ENCODE data around the gene TUT1.
"Not testable (repeated sequence)": the region's sequence is repeated elsewhere in the genome, so short reads cannot be mapped to it uniquely, and the experiment has no call there.

Gene TUT1

DNA sequence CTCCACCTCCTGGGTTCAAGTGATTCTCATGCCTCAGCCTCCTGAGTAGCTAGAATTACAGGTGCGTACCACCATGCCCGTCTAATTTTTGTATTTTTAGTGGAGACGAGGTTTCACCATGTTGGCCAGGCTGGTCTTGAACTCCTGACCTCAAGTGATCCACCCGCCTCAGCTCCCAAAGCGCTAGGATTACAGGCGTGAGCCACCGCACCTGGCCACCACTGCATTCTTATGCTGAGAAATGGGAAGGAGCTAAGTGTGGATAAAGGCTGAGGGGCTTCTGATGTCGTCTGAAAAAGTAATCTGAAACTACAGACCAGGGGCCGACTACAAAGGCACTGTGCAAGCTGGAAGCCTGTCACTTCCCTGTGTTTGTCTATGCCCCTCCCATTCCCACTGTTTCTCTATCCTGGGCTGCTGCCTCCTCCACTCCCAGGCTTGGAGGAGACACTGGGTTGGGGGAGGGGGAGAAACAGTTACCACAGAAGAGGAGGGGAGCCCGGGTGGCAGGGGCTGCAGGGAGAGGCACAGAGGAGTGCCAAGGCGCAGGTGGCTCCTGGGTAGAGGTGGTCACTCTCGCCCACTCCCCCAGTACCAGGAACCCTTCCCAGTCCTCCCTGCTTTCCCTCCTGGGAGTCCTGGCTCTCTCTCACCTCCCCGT, 13.3 kb upstream of the TUT1 start:
- no peak for DNase-seq

- no peak for DNase-seq
Measured at GRCh38 chr11:62603776-62604299, 12.5 kb upstream of the TUT1 start.

- no peak for DNase-seq
Measured at GRCh38 chr11:62603072-62603408, 11.7 kb upstream of the TUT1 start.

- peak; percentile 35 for DNase-seq
Measured at GRCh38 chr11:62602141-62603071, 11.1 kb upstream of the TUT1 start.

- DNase-seq: peak; percentile 98
Measured at GRCh38 chr11:62601372-62602140, 10.2 kb upstream of the TUT1 start, which contains the start of gene MTA2. MTA2 (minus strand) TSS chr11:62601865; CDS start chr11:62601450, 415 bp downstream.

DNA sequence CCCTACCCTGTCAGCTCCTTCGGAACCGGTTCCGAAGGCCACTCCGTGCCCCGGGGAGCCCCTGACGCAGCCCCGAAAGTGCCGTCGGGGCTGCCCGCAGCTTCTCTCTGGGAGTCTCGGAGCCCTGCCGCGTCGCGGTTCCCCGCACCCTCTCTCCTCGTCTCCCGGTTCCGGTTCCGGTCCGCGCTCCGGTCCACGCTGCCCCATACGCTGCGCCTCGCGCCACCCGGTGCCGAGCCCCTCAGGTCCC, 9.7 kb upstream of the TUT1 start:
- DNase-seq: peak; percentile 42

DNA sequence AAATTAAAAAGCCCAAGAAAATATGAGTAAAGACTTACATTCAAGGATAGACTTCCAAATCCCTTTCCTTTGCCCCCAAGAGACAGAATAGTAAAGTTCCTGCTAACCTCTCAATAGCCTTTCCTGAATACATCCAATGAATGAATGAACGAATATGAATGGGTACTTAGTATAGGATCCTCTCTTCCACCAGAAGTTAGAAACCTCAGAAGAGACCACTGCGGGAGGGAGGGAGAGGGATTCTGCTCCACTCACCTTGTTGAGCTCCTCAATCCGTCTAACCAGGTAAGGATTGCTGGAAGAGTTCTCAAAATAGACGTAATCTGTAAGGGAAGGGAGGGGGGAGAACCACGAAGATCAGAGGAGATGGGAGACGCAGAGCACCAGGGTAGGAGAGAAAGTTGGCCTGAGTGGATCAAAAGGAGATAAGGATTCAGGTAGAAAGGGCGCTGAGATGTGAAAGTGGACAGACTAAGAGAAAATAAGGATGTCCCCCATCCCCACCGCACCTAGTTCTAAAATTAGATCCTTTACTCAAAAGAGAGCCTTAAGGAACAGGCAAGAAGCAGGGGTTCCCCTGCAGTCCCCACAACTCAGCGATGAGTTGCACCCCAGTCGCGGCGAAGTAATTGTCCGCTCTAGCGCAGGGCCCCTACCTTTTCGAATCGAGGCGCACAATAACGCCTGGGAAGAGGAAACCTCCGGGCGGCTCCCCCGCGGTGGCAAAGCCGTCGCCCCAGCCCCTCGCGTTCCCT, 9.2 kb upstream of the TUT1 start:
- DNase-seq: no peak

DNA sequence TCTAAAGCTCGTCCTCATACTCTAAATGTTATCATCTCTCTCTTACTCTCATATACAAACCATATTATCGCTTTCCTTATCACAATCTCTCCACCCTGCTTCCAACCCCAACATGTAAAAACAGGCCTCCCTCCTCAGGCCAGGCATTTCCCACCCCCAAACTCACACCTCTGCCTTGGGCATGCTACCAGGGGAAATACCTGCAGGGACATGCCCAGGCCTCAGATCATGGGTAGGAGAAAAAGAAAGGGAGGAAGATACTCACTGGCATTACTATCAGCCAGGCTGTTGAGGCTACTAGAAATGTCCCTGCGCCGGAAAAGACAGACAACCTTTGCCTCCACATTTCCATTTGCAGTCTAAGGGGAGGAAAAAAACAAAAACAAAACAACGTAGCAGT, 8.6 kb upstream of the TUT1 start:
- DNase-seq: peak; percentile 13

DNA sequence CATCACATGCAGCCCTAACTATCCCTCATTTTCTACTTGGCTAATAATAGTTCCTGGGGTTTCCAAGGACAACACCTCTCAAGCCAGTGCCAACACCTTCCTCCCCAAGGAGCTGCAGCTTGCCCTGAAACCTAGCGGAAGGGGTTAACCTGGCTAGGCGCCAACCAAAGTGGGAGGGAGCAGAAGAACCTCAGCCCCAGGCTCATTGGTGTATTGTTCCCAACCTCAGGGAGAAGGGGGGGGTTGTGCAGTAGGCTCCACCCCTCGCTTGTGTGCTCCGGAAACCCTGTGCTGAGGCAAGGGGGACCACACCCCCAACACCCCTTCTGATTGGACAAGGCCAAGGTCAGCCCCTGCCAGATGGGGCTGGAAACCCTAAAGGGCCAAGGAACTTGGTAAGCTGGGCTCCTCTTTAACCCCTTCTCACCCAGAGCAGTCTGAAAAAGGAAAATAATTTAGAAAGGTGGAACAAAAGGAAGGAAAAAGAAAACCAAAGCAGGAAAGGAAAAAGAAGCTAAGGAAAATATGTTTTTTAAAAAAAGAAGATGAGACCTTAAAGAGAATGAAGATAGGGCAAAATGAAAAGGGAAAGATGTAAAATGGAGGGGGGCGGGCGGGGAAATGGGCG, 7.9 kb upstream of the TUT1 start:
- DNase-seq: peak; percentile 99

DNA sequence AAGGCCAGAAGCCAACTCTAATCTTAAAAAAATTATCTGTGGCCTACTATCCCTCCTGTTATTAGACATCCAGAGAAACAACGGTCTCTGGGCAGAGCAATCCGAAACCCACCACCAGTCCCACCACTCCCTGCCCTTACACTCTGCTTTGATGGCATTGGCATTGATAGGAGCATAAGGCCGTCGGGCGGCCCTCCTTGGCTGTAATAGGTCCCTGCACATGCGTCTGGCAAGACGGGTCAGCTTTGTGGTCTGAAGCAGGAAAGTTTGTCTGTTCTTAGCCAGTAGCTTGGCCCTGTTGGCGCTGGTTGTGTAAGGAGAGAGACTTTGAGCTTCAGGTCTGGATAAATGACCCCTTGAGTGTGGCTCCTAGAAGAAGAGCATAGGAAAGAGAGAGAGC, 3.8 kb upstream of the TUT1 start:
- no peak for DNase-seq

DNA sequence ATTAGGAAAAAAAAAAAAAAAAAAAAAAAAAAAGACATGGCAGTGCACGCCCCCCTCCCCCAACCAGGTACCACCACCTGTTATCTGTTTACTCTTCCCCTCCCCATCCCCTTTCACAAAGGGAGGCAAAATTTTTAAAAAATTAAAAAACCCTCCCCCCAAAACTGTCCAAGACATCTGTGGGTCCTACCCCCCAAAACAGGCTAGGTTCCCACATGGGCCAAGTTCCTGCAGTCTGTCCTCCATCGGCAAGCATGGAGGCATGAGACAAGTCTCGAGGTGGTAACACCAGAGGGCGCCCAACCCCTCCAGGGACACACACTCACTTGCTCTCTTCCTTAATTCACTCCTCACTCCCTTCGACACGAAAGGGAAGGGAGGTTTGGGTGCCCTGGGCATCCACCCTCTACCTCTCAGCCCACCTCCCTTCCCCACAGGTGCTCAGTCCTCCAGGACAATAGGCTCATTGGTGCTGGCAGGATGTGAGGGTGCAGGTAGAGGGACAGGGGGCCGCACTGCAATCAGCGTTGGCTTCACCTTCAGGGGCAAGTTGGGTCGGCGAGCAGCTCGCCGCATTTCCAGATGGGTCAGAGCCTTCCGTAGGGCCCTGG, 2.2 kb upstream of the TUT1 start:
- DNase-seq: peak; percentile 80

GRCh38 chr11:62592989-62593421, 1.7 kb upstream of the TUT1 start:
- DNase-seq: no peak

GRCh38 chr11:62592146-62592815, 958 bp upstream of the TUT1 start:
- no peak for DNase-seq

DNA sequence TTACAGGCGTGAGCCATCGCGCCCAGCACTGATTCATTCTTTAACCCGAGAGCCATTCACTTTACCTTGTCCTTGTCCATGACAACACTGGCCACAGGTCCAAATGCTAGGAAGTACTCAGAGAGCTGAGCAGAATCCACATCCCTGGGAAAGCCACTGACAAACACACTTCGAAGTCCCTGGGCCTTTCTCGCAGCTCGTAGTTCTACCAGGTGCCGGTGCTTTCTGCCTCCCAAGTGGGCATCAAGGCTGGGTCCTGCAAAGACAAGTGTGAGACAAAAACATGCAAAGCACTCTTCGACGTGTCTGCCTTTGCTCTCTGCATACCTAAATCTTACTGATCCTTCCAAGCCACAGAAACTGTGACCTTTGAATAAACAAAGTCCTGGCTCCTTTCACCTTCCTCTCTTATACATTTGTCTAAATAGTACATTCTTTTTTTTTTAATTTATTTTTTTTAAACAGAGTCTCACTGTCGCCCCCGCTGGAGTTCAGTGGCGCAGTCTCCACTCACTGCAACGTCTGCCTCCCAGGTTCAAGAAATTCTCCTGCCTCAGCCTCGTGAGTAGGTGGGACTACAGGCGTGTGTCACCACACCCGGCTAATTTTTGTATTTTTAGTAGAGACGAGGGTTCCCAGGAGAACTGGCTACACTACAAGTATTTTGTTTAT, 2.2 kb downstream of the TUT1 start:
- no peak for DNase-seq

GRCh38 chr11:62585356-62585755, 6.0 kb downstream of the TUT1 start:
- DNase-seq: not testable (repeated sequence)

GRCh38 chr11:62581735-62582134, 9.6 kb downstream of the TUT1 start:
- not testable (repeated sequence) for DNase-seq

DNA sequence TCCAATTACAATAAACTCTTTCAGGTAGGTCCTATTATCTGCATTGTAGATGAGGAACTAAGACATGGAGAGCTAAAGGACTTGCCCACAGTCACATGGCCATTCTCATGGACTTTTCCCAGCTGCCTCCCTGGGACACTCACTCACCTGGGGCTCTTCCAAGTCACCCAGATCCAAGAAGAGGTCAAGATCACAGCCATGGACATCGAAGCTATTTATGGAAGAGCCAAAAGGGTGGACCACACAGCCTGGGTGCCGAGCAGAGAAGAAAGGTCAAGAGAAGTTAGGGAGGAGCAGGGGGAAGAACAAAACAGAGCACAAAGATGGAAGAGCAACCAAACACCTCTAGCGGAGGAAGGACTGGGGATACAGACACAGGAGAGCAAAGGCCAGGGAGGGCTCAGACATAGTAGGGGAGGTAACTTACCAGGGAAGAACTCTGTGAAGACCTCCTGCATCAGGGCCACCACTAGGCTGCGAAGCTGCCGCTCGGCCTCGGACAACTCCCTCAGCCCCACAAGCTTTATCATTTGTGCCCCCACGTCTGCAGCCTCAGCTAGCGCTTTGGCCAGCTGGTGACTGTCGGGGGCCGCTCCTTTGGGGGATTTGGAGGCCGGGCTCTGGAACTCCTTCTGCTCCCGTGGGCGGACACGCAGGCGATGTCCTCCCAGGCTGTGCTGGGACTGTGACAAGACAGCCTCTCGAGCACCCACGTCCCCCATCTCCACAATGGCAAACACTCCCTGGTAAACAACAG, 10.2 kb downstream of the TUT1 start:
- DNase-seq: no peak

GRCh38 chr11:62579252-62579651, 12.1 kb downstream of the TUT1 start:
- DNase-seq: no peak

DNA sequence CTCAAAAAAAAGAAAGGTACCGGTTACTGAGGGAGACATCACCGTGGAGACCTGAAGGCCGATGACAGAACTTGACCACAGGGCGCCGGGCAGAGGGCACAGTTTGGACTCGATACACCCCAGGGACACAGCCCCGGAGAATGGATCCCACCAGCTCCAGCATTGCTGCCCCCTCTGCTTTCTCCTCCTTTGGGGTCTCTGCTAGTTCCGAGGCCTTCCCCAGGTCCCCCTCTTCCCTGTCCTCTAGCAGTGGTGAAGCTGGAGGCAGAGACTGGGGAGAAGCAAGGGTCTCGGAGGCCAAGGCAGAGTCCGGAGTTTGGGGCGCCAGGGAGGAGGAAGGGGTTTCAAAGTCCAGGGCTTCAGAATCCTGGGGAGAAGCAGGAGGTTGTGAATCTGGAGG, 12.8 kb downstream of the TUT1 start:
- DNase-seq: no peak

Measured in CD4-positive, alpha-beta T cell treated with Interferon gamma for 1 hour (primary cell).